Activated T-cell treated with anti-CD3 and anti-CD28 coated beads for 1 hour (primary cell): ENCODE results near the gene PI4KA.
"Not testable (repeated sequence)": the region's sequence is repeated elsewhere in the genome, so short reads cannot be mapped to it uniquely, and the experiment has no call there.

Source experiments
- DNase-seq: peaks from one replicate; pipeline ENCODE4 v3.0.0-alpha.2; 2020; ENCODE audit warnings: low read depth

The PI4KA gene

GRCh38 chr22:20748082-20748481 is 110.5 kb downstream of the PI4KA start:
- DNase-seq = no peak

- DNase-seq = no peak
Measured at GRCh38 chr22:20747223-20747622, 111.4 kb downstream of the PI4KA start.

GRCh38 chr22:20746431-20747189 is 112.0 kb downstream of the PI4KA start:
- no peak for DNase-seq

- no peak for DNase-seq
Measured at GRCh38 chr22:20745119-20745518, 113.5 kb downstream of the PI4KA start.

- DNase-seq = no peak
Measured at GRCh38 chr22:20744456-20744855, 114.2 kb downstream of the PI4KA start.

GRCh38 chr22:20742764-20743163 is 115.8 kb downstream of the PI4KA start:
- no peak for DNase-seq

GRCh38 chr22:20741634-20742581 is 116.7 kb downstream of the PI4KA start:
- peak; percentile 23 for DNase-seq

GRCh38 chr22:20741008-20741633 is 117.5 kb downstream of the PI4KA start:
- no peak for DNase-seq

- DNase-seq = no peak
Measured at GRCh38 chr22:20740222-20740951, 118.2 kb downstream of the PI4KA start.

- DNase-seq = no peak
Measured at GRCh38 chr22:20738394-20739089, 120.1 kb downstream of the PI4KA start.

GRCh38 chr22:20736891-20737290 is 121.7 kb downstream of the PI4KA start:
- not testable (repeated sequence) for DNase-seq

- not testable (repeated sequence) for DNase-seq
Measured at GRCh38 chr22:20735356-20736162, 123.1 kb downstream of the PI4KA start.

GRCh38 chr22:20732431-20732830 is 126.2 kb downstream of the PI4KA start:
- not testable (repeated sequence) for DNase-seq

- no peak for DNase-seq
Measured at GRCh38 chr22:20729194-20729593, 129.4 kb downstream of the PI4KA start.

GRCh38 chr22:20728523-20729190 is 130.0 kb downstream of the PI4KA start:
- no peak for DNase-seq

GRCh38 chr22:20727118-20728015 is 131.2 kb downstream of the PI4KA start:
- DNase-seq = no peak

GRCh38 chr22:20725987-20726558 is 132.5 kb downstream of the PI4KA start:
- no peak for DNase-seq
